Chondrocyte (in vitro differentiated cells): ENCODE results near the gene NPFF. TPM values are rescaled to one million over a fixed set of nuclear protein-coding genes. Genes with fewer than 3 reads are reported as not detected.

Source experiments
- DNase-seq: peaks from one replicate; pipeline ENCODE4 v3.0.0; 2021; ENCODE audit warnings: mixed read lengths, low spot score
- H3K27ac Mint-ChIP-seq: one replicate; pipeline ENCODE4 v1.8.0; 2021; ENCODE audit warnings: mild to moderate bottlenecking, moderate library complexity, mixed read lengths; ENCODE audit not compliant: unreplicated experiment
- H3K27me3 Mint-ChIP-seq: 2 replicates; pipeline ENCODE4 v1.8.0; 2021; ENCODE audit warnings: low read depth, mixed read lengths
- H3K36me3 Mint-ChIP-seq: 2 replicates; pipeline ENCODE4 v1.8.0; 2021; ENCODE audit warnings: low read depth, mixed read lengths
- H3K4me1 Mint-ChIP-seq: 2 replicates; pipeline ENCODE4 v1.8.0; 2021; ENCODE audit warnings: low read depth, mild to moderate bottlenecking, mixed read lengths
- H3K4me3 Mint-ChIP-seq: one replicate; pipeline ENCODE4 v1.8.0; 2021; ENCODE audit warnings: mild to moderate bottlenecking, moderate library complexity, mixed read lengths; ENCODE audit not compliant: unreplicated experiment
- H3K9me3 Mint-ChIP-seq: 2 replicates; pipeline ENCODE4 v1.8.0; 2021; ENCODE audit warnings: low read depth, mixed read lengths
- CTCF ChIP-seq: fragments of 200-600 bp; sonication (generic); IDR thresholded peaks from 2 replicates; pipeline ENCODE4 v1.5.0; 2021; ENCODE audit warnings: antibody characterized with exemption, mild to moderate bottlenecking, moderate library complexity
- total RNA-seq: library from RNA; stranded (reverse); gene quantifications from 3 replicates; pipeline ENCODE4 v1.2.1, GENCODE V29; 2021

Gene NPFF
- total RNA-seq, 1 donor from 2014 or later = not detected

GRCh38 chr12:53461059-53461458, 46.2 kb downstream of the NPFF start:
- peaks cover 57% of the 10 kb centered on the region for H3K36me3 Mint-ChIP-seq
- DNase-seq = no peak
- no peak for TF ChIP-seq CTCF
- H3K4me1 Mint-ChIP-seq = peaks cover 29% of the 10 kb centered on the region
- no peak overlapping the region for H3K4me3 Mint-ChIP-seq
- peak overlapping the region; percentile 78 for H3K27ac Mint-ChIP-seq
- no peaks in the 10 kb centered on the region for H3K9me3 Mint-ChIP-seq
- H3K27me3 Mint-ChIP-seq = no peaks in the 10 kb centered on the region

GRCh38 chr12:53459097-53459496, 48.2 kb downstream of the NPFF start:
- peaks cover 58% of the 10 kb centered on the region for H3K36me3 Mint-ChIP-seq
- H3K4me1 Mint-ChIP-seq = peaks cover 38% of the 10 kb centered on the region
- H3K27ac Mint-ChIP-seq = peak overlapping the region; percentile 57

More at GRCh38 chr12:53459097-53459496, 48.2 kb downstream of the NPFF start:
- no peaks in the 10 kb centered on the region for H3K27me3 Mint-ChIP-seq
- TF ChIP-seq CTCF = no peak
- no peak overlapping the region for H3K4me3 Mint-ChIP-seq
- DNase-seq = no peak
- H3K9me3 Mint-ChIP-seq = no peaks in the 10 kb centered on the region

Other genes with a start within 250 kb of the NPFF start
- gene ESPL1, start 239.2 kb downstream of the NPFF start, total RNA-seq = 4.0 to 5.5 TPM (median 4.8 TPM) in 3 replicates
- 266 to 309 TPM (median 274 TPM) in 3 replicates for gene PFDN5, start 211.9 kb downstream of the NPFF start, total RNA-seq
- 44.1 to 47.0 TPM (median 47.0 TPM) in 3 replicates for gene MYG1, start 207.8 kb downstream of the NPFF start, total RNA-seq
- 48.6 to 71.1 TPM (median 52.8 TPM) in 3 replicates for gene AAAS, start 185.9 kb downstream of the NPFF start, total RNA-seq
- not detected in 3 replicates for gene SP7, start 171.1 kb downstream of the NPFF start, total RNA-seq
- gene SP1, start 127.3 kb downstream of the NPFF start, total RNA-seq = 57.1 to 59.7 TPM (median 59.0 TPM) in 3 replicates
- gene AMHR2, start 83.6 kb downstream of the NPFF start, total RNA-seq = not detected in 3 replicates
- gene PRR13, start 65.8 kb downstream of the NPFF start, total RNA-seq = 96.2 to 110 TPM (median 102 TPM) in 3 replicates
- 601 to 638 TPM (median 611 TPM) in 3 replicates for gene PCBP2, start 55.4 kb downstream of the NPFF start, total RNA-seq
- gene MAP3K12, start 8.0 kb downstream of the NPFF start, total RNA-seq = 25.5 to 30.6 TPM (median 26.9 TPM) in 3 replicates
- 23.5 to 34.0 TPM (median 24.1 TPM) in 3 replicates for gene TARBP2, start 6.2 kb downstream of the NPFF start, total RNA-seq
- 44.4 to 52.7 TPM (median 51.2 TPM) in 3 replicates for gene ATF7, start 118.9 kb upstream of the NPFF start, total RNA-seq
- gene ATP5MC2, start 168.6 kb upstream of the NPFF start, total RNA-seq = 201 to 204 TPM (median 203 TPM) in 3 replicates
- 80.9 to 96.6 TPM (median 86.9 TPM) in 3 replicates for gene CALCOCO1, start 220.0 kb upstream of the NPFF start, total RNA-seq
- gene CISTR, start 244.5 kb upstream of the NPFF start, total RNA-seq = not detected in 3 replicates